B cell (primary cell): ENCODE measurements around the gene CACNA1G.

Experiments
- EZH2 ChIP-seq: IDR thresholded peaks from 2 replicates; pipeline ENCODE4 v1.6.1; 2012; ENCODE audit warnings: borderline replicate concordance, low read depth, mild to moderate bottlenecking, moderate library complexity, low read length; ENCODE audit not compliant: insufficient read depth, poor library complexity, severe bottlenecking
- TF ChIP-seq, protein P1 (sequence below): fragments of 200-600 bp; IDR thresholded peaks from one replicate; pipeline ENCODE4 v1.8.0; 2022; ENCODE audit warnings: antibody characterized with exemption, mild to moderate bottlenecking

- TF ChIP-seq, protein P1, sequence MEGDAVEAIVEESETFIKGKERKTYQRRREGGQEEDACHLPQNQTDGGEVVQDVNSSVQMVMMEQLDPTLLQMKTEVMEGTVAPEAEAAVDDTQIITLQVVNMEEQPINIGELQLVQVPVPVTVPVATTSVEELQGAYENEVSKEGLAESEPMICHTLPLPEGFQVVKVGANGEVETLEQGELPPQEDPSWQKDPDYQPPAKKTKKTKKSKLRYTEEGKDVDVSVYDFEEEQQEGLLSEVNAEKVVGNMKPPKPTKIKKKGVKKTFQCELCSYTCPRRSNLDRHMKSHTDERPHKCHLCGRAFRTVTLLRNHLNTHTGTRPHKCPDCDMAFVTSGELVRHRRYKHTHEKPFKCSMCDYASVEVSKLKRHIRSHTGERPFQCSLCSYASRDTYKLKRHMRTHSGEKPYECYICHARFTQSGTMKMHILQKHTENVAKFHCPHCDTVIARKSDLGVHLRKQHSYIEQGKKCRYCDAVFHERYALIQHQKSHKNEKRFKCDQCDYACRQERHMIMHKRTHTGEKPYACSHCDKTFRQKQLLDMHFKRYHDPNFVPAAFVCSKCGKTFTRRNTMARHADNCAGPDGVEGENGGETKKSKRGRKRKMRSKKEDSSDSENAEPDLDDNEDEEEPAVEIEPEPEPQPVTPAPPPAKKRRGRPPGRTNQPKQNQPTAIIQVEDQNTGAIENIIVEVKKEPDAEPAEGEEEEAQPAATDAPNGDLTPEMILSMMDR = no peak
- TF ChIP-seq EZH2 = no peak
Observed at GRCh38 chr17:50539762-50540559, 20.6 kb upstream of the CACNA1G start.
